ENCODE data around the gene DNAJB6.

DNA sequence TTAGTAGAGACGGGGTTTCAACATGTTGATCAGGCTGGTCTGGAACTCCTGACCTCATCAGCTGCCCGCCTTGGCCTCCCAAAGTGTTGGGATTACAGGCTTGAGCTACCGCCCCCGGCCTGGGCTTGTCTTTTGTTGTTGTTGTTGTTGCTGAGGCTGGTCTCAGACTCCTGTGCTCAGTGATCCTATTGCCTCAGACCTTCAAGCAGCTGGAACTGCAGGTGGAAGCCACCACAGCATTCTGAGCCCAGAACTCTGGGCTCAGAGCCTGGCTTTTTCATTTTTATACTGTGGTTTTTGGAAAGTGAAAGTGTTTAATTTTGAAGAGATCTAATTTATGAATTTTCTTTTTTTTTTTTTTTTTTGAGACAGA lies 16.2 kb upstream of the DNAJB6 start:
- TF ChIP-seq, protein P1, sequence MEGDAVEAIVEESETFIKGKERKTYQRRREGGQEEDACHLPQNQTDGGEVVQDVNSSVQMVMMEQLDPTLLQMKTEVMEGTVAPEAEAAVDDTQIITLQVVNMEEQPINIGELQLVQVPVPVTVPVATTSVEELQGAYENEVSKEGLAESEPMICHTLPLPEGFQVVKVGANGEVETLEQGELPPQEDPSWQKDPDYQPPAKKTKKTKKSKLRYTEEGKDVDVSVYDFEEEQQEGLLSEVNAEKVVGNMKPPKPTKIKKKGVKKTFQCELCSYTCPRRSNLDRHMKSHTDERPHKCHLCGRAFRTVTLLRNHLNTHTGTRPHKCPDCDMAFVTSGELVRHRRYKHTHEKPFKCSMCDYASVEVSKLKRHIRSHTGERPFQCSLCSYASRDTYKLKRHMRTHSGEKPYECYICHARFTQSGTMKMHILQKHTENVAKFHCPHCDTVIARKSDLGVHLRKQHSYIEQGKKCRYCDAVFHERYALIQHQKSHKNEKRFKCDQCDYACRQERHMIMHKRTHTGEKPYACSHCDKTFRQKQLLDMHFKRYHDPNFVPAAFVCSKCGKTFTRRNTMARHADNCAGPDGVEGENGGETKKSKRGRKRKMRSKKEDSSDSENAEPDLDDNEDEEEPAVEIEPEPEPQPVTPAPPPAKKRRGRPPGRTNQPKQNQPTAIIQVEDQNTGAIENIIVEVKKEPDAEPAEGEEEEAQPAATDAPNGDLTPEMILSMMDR (IDR thresholded peaks at IDR 0.05): no peak
- TF ChIP-seq POLR2A (IDR thresholded peaks at IDR 0.05): no peak
- no peak for TF ChIP-seq POLR2AphosphoS5 (IDR thresholded peaks at IDR 0.05; ENCODE audit: insufficient read depth in 1 of 2, low read depth in 1 of 2)

Measured in vagina (tissue), 2 donors.